Astrocyte of the cerebellum (primary cell): Measurements from ENCODE around the gene PEX7.
"Not testable (repeated sequence)": the region's sequence is repeated elsewhere in the genome, so short reads cannot be mapped to it uniquely, and the experiment has no call there.

Source experiments
- DNase-seq: peaks from one replicate; pipeline ENCODE4 v3.0.0-alpha.2; 2011; ENCODE audit warnings: low read depth
- H3K4me3 ChIP-seq: 2 replicates; pipeline ENCODE4 v1.5.1; 2011; ENCODE audit warnings: mild to moderate bottlenecking, low read depth, low read length, moderate library complexity
- in situ Hi-C: cut with HindIII; loops from 2 replicates; pipeline ENCODE4 v1.10.0; 2017; ENCODE audit warnings: low sequenced_read_pairs
- TF ChIP-seq, protein P1 (sequence below): IDR thresholded peaks from 2 replicates; pipeline ENCODE4 v1.5.1; 2012; ENCODE audit warnings: low read length, low read depth, moderate library complexity, mild to moderate bottlenecking; ENCODE audit errors: missing control alignments

The PEX7 gene

DNA sequence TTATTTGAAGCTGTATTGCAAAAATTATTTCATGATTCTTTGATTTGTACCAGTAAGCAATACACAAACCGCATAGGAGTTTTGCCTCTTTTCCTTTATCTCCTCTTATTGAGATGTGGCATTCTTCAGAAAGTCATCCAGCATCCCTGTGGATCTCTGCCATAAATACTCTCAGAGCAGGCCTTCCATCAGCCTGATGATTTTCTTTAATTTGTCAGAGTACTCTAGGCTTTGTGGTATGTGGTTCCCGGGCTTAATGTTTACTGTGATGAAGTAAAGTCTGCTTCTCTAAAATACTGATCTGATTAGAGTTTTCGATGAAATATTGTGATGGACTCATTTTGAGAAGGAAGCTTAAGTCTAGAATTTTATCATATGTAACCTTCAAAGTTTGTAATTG lies 68.6 kb downstream of the PEX7 start:
- H3K4me3 ChIP-seq = no peak overlapping the region
- no peak for DNase-seq
- TF ChIP-seq, protein P1, sequence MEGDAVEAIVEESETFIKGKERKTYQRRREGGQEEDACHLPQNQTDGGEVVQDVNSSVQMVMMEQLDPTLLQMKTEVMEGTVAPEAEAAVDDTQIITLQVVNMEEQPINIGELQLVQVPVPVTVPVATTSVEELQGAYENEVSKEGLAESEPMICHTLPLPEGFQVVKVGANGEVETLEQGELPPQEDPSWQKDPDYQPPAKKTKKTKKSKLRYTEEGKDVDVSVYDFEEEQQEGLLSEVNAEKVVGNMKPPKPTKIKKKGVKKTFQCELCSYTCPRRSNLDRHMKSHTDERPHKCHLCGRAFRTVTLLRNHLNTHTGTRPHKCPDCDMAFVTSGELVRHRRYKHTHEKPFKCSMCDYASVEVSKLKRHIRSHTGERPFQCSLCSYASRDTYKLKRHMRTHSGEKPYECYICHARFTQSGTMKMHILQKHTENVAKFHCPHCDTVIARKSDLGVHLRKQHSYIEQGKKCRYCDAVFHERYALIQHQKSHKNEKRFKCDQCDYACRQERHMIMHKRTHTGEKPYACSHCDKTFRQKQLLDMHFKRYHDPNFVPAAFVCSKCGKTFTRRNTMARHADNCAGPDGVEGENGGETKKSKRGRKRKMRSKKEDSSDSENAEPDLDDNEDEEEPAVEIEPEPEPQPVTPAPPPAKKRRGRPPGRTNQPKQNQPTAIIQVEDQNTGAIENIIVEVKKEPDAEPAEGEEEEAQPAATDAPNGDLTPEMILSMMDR = no peak
- in situ Hi-C loops = no loop called here

DNA sequence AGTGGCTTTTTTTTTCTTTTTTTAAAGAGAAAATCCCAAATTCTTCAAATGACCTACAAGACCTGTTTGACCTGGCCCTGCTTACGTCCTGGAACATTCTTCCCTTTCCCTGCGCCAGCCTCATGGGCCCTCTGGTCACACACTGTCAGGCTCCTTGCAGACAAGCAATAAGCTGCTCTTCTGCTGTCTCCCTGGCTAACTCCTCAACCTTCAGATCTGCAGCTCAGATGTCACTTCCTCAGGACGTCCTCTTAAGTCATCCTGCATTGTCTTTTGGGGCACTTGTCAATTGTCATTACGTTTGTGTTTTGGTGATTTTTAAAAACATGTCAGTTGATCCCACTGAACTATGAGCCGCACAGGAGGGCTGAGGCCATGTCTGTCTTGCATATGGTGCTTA lies 70.8 kb downstream of the PEX7 start:
- TF ChIP-seq, protein P1 = no peak
- in situ Hi-C loops = no loop called here
- no peak for DNase-seq
- H3K4me3 ChIP-seq = no peak overlapping the region

DNA sequence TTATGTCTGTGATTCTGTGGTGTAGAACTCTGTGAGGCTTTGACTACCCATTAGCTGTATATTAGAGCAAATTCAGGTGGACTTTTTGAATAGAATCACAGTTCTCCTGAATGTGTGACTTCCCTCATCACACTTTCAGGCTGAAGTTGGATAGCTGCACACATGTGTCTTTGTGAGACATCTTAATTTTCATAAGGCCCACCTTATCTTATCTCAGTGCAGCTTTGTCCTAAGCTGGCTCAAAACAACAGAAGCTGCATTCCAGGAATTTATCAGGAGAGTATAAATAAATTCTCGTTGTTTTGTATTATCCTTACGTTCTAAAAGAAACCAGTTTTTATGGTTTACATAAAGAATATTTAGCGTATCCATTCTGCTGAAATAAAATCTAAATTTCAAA lies 73.5 kb downstream of the PEX7 start:
- DNase-seq = no peak
- H3K4me3 ChIP-seq = no peak overlapping the region
- in situ Hi-C loops = no loop called here
- TF ChIP-seq, protein P1 = no peak

DNA sequence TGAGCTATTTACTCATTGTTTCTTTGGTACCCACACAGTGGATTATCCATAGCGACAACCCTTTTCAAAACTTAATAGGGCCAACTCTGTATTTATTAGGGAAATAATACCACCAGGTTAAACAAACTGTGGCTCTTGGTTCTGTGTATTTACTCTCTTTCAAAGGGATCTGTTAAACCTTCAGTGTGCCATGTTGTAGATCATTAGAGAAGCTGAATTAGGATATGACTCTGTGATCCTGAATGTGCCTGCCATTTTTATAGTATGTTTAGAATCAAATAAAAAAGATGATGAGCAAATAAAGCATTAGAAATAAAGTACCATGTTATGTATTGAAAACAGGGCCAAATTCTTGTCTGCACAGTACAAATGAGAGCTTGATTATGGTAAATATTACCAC lies 74.7 kb downstream of the PEX7 start:
- in situ Hi-C loops = no loop called here
- DNase-seq = no peak
- TF ChIP-seq, protein P1 = no peak
- no peak overlapping the region for H3K4me3 ChIP-seq

DNA sequence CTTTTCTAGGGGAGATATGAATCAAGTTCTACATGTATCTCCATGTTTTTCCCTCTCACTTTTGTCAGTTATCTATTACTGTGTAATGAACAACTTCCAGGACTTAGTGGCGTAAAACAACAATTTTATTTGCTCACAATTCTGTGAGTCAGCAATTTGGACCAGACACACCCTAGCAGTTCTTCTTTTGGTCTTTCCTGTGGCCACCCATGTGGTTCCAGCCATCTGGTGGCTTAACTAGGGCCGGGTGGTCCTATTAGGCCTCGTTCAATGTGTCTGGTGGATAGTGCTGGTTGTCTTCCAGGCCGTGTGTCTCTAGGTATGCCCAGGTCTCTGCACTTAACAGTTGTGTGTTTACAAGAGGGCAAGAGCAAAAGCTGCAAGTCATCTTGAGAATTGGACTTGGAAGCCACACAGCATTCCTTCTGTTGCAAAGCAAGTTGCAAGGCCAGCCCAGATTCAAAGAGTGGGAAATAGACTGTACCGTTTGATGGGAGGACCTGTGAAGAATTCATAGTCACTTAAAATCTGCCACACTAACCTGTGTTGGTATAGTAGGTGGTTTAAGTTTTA lies 78.9 kb downstream of the PEX7 start:
- in situ Hi-C loops = no loop called here
- no peak for DNase-seq
- TF ChIP-seq, protein P1 = no peak
- H3K4me3 ChIP-seq = no peak overlapping the region

DNA sequence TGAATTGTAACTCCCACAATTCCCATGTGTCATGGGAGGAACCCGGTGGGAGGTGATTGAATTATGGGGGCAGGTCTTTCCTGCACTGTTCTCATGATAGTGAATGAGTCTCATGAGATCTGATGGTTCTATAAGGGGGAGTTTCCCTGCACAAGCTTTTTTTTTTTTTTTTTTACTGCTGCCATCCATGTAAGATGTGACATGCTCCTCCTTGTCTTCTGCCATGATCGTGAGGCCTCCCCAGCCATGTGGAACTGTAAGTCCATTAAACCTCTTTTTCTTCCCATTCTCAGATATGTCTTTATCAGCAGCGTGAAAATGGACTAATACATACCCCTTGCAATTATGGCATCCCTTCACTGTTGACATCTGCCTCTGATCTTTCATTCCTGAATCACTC lies 82.1 kb downstream of the PEX7 start:
- in situ Hi-C loops, H3K4me3 ChIP-seq, DNase-seq: not testable (repeated sequence)

DNA sequence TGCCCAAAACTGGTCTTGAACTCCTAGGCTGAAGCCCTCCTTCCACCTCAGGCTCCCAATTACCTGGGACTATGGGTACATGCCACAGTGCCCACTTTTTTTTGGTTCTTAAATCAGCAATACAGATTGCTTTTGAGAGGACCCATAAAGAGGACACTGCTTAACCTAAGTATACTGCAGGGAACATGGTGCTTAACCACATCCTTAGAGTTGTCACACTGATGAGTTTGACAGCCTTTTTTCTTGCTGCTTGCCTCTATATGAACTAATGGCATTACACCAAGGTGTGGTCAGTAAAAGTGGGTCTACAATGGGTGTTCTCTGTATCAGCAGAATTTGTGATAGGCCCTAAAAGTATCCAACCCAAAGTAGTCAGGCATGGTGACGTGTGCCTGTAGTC lies 92.6 kb downstream of the PEX7 start:
- no peak for DNase-seq
- in situ Hi-C loops = no loop called here
- TF ChIP-seq, protein P1 = no peak
- H3K4me3 ChIP-seq = no peak overlapping the region
